ENCODE data around the gene DDX50.

Gene DDX50

DNA sequence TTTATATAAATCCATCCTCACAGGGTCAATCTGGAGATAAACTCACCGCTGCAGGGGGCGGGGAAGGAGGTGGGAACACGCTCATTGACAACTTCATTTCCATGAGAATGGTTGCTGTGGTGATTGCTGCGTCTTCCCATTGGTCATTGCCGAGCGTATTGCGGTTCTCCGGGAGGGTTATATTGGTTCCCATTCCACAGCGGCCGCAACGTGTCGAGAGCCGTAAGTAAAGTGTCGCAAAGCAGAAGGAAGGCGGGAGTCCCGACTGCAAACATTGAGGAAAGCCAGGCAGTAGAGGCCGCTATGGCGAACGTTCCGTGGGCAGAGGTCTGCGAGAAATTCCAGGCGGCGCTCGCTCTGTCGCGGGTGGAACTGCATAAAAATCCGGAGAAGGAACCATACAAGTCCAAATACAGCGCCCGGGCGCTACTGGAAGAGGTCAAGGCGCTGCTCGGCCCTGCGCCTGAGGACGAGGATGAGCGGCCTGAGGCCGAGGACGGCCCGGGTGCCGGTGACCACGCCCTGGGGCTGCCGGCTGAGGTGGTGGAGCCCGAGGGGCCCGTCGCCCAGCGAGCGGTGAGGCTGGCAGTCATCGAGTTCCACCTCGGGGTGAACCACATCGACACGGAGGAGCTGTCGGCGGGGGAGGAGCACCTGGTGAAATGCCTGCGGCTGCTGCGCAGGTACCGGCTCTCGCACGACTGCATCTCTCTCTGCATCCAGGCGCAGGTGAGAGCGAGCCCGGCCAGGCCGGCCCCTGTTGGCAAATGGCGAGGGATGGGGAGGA is 87.6 kb downstream of the DDX50 start, which contains the start of gene KIFBP:
KIFBP (plus strand) TSS at position 274 of the 787 bp plus-strand sequence; CDS start at position 304, 30 bp downstream.
- DNase-seq, result peak; percentile 97

- peak; percentile 6 for DNase-seq
Measured at GRCh38 chr10:68989317-68989990, 88.3 kb downstream of the DDX50 start.

GRCh38 chr10:68992636-68993440 is 91.7 kb downstream of the DDX50 start:
- peak; percentile 85 for DNase-seq
